Natural killer cell (primary cell): Measurements from ENCODE around the gene EFCC1. TPM values are rescaled to one million over a fixed set of nuclear protein-coding genes. Genes with fewer than 3 reads are reported as not detected.

Source experiments
- ATAC-seq, 3 donors: fragments of 150-1000 bp in 2 of 3; fragments of 200-7000 bp in 1 of 3; cut with Tn5 transposase; 1 replicate in 1 of 3; 2 replicates in 2 of 3; pipeline ENCODE4 v1.10.0; 2021; ENCODE audit warnings: mild to moderate bottlenecking in 2 of 3, moderate library complexity in 2 of 3
- DNase-seq, 2 donors: peaks; one replicate each; pipeline versions ENCODE4 v3.0.0 to v3.0.0-alpha.2; 2013 to 2021; ENCODE audit warnings: mixed read lengths in 1 of 2
- H3K27ac ChIP-seq: one replicate; pipeline ENCODE4 v1.5.1; 2013; ENCODE audit warnings: mild to moderate bottlenecking, low read length
- H3K27me3 ChIP-seq: one replicate; pipeline ENCODE4 v1.6.1; 2013; ENCODE audit warnings: low read length; ENCODE audit not compliant: control insufficient read depth, insufficient read depth
- H3K36me3 ChIP-seq: one replicate; pipeline ENCODE4 v1.6.1; 2013; ENCODE audit warnings: low read length; ENCODE audit not compliant: control insufficient read depth, insufficient read depth
- H3K4me1 ChIP-seq: one replicate; pipeline ENCODE4 v1.6.1; 2013; ENCODE audit warnings: low read length; ENCODE audit not compliant: control insufficient read depth, insufficient read depth
- H3K4me3 ChIP-seq: one replicate; pipeline ENCODE4 v1.5.1; 2013; ENCODE audit warnings: low read length
- H3K9me3 ChIP-seq: one replicate; pipeline ENCODE4 v1.6.1; 2013; ENCODE audit warnings: low read length; ENCODE audit not compliant: control insufficient read depth, insufficient read depth
- H3K27ac Mint-ChIP-seq, 2 donors: one replicate each; pipeline ENCODE4 v1.8.0; 2022; ENCODE audit warnings: mild to moderate bottlenecking in 2 of 2, mixed read lengths in 2 of 2, moderate library complexity in 1 of 2
- H3K27me3 Mint-ChIP-seq, 2 donors: one replicate each; pipeline ENCODE4 v1.8.0; 2022; ENCODE audit warnings: low read depth in 2 of 2, mixed read lengths in 2 of 2
- H3K36me3 Mint-ChIP-seq: one replicate; pipeline ENCODE4 v1.8.0; 2022; ENCODE audit warnings: mixed read lengths
- H3K4me1 Mint-ChIP-seq, 2 donors: one replicate each; pipeline ENCODE4 v1.8.0; 2022; ENCODE audit warnings: mixed read lengths in 2 of 2
- H3K4me3 Mint-ChIP-seq: one replicate; pipeline ENCODE4 v1.8.0; 2022; ENCODE audit warnings: mild to moderate bottlenecking, moderate library complexity, mixed read lengths
- H3K9me3 Mint-ChIP-seq, 2 donors: one replicate each; pipeline ENCODE4 v1.8.0; 2022; ENCODE audit warnings: mixed read lengths in 2 of 2
- CTCF ChIP-seq: fragments of 200-600 bp; IDR thresholded peaks from one replicate; pipeline ENCODE4 v1.8.0; 2022; ENCODE audit warnings: antibody characterized with exemption
- WGBS: methylation state at CpG from one replicate; pipeline ENCODE4 v1.1.7; 2013; ENCODE audit warnings: missing lambda C conversion rate; ENCODE audit not compliant: insufficient coverage; 5-methylcytosine and 5-hydroxymethylcytosine counted together
- intact Hi-C: fragments of 100-400 bp; cut with micrococcal nuclease; formaldehyde crosslinking; loops from one replicate; pipeline ENCODE4 v1.14.2; 2022
- total RNA-seq, 4 donors: library from RNA; stranded (reverse); fragments of 120-200 nt in 1 of 4; gene quantifications; one replicate each; pipeline versions ENCODE4 v1.2.3 to v1.2.4, GENCODE V29; 2013 to 2022

Gene EFCC1
- total RNA-seq, 3 donors from 2014 or later (not counting 1 experiment from before 2014, with no cell fraction given), result 0.28 to 0.70 TPM; not detected in 1

GRCh38 chr3:129047553-129047839 is 46.4 kb downstream of the EFCC1 start:
- Histone ChIP-seq H3K4me3 (no peak overlapping the region), H3K36me3 (no peaks in the 10 kb centered on the region), H3K9me3 (no peaks in the 10 kb centered on the region), H3K27me3 (no peaks in the 10 kb centered on the region), H3K4me1 (peaks cover 11% of the 10 kb centered on the region), H3K27ac (no peak overlapping the region)
- Mint-ChIP-seq H3K27me3 (peaks cover 6 to 10% of the 10 kb centered on the region in 2 donors), H3K4me3 (peak overlapping the region; percentile 28), H3K36me3 (peaks cover 7% of the 10 kb centered on the region), H3K27ac (no peak overlapping the region), H3K9me3 (peaks cover 3% of the 10 kb centered on the region in 2 donors), H3K4me1 (no peaks in the 10 kb centered on the region)
- no peak for DNase-seq
- TF ChIP-seq CTCF, result no peak
- intact Hi-C loops, result no loop called here
- no peak for ATAC-seq
- 94% methylated on average over 6 of the region's 6 CpGs for WGBS

GRCh38 chr3:129050556-129051295 is 49.6 kb downstream of the EFCC1 start:
- Histone ChIP-seq H3K9me3 (no peaks in the 10 kb centered on the region), H3K4me3 (no peak overlapping the region), H3K36me3 (no peaks in the 10 kb centered on the region), H3K27me3 (no peaks in the 10 kb centered on the region), H3K27ac (no peak overlapping the region), H3K4me1 (peaks cover 15% of the 10 kb centered on the region)
- H3K27ac Mint-ChIP-seq, result no peak overlapping the region
- no peak for ATAC-seq
- H3K4me3 Mint-ChIP-seq, result no peak overlapping the region
- peaks cover 7% of the 10 kb centered on the region for H3K36me3 Mint-ChIP-seq
- H3K27me3 Mint-ChIP-seq, result no peaks in the 10 kb centered on the region
- DNase-seq, result no peak
- intact Hi-C loops, result no loop called here
- peaks cover 3% of the 10 kb centered on the region in 2 donors for H3K9me3 Mint-ChIP-seq
- WGBS, result 87% methylated on average over 12 of the region's 12 CpGs
- no peak for TF ChIP-seq CTCF
- H3K4me1 Mint-ChIP-seq, result peaks cover 8 to 9% of the 10 kb centered on the region in 2 donors

GRCh38 chr3:129051871-129052340 is 50.8 kb downstream of the EFCC1 start:
- H3K9me3 Mint-ChIP-seq, result peaks cover 3% of the 10 kb centered on the region in 2 donors
- peaks cover 9% of the 10 kb centered on the region for H3K4me1 ChIP-seq
- no peaks in the 10 kb centered on the region for H3K27me3 Mint-ChIP-seq
- H3K27me3 ChIP-seq, result no peaks in the 10 kb centered on the region
- DNase-seq (no peak), ATAC-seq (no peak)
- intact Hi-C loops, result loop anchor here (2.0 kb wide), 1 partner anchor 69 kb away; the partner anchor contains the start of gene RAB43
- peaks cover 8 to 9% of the 10 kb centered on the region in 2 donors for H3K4me1 Mint-ChIP-seq
- H3K36me3 Mint-ChIP-seq, result peaks cover 7% of the 10 kb centered on the region
- no peak overlapping the region for H3K4me3 Mint-ChIP-seq
- H3K36me3 ChIP-seq, result no peaks in the 10 kb centered on the region
- no peak for TF ChIP-seq CTCF
- H3K9me3 ChIP-seq, result no peaks in the 10 kb centered on the region
- H3K27ac Mint-ChIP-seq, result no peak overlapping the region
- H3K4me3 ChIP-seq, result no peak overlapping the region
- WGBS, result 84% methylated on average over 5 of the region's 5 CpGs
- H3K27ac ChIP-seq, result no peak overlapping the region
